ENCODE results near the gene MRGPRX2.

The MRGPRX2 gene

DNA sequence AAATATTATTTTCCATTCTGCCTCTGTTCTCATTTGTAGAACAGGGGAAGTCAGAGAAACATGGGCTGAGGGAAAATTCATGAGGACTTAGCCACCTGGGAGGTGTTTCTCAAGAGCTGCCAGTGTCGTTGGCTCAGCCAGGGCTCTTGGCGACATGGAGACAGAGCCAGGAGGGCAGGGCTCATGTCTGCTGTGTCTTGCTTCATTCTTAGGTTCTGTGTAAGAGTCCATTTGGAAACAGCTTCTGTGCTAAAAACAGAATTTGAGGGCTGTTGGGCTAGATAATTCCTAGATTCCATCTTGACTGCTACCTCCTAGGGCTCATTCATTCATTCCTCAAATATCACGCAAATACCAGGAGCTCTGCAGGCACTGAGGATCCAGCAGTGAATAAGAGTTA lies 15.1 kb upstream of the MRGPRX2 start:
- DNase-seq (ENCODE audit: low spot score) = no peak

- no peak for DNase-seq (ENCODE audit: low spot score)
These were observed 13.2 kb upstream of the MRGPRX2 start for GRCh38 chr11:19073454-19074415.

DNA sequence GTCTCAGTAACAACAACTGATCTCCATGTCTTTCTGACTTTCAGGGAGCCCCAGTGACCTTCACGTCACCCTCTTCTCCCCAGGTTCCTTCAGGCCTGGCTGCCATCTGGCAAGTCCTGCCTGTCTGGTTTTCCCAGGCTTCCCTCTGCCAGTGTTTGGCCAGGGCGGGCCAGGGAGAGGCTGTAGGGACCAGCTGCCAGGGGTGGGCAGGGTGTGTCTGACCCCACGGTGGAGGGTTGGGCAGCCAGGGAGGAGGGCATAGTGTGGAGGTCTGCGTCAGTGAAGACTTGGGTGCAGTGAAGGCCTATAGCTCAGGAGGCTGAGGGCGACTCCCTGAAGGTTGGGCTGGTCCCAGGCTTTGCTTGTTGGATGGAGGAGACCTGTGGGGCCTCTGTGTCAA lies 11.9 kb upstream of the MRGPRX2 start:
- DNase-seq (ENCODE audit: low spot score) = no peak

GRCh38 chr11:19071255-19071654 lies 10.7 kb upstream of the MRGPRX2 start:
- peak; percentile 66 for DNase-seq (ENCODE audit: low spot score)

- DNase-seq (ENCODE audit: low spot score) = no peak
These were observed 684 bp downstream of the MRGPRX2 start for GRCh38 chr11:19059833-19060232.

DNA sequence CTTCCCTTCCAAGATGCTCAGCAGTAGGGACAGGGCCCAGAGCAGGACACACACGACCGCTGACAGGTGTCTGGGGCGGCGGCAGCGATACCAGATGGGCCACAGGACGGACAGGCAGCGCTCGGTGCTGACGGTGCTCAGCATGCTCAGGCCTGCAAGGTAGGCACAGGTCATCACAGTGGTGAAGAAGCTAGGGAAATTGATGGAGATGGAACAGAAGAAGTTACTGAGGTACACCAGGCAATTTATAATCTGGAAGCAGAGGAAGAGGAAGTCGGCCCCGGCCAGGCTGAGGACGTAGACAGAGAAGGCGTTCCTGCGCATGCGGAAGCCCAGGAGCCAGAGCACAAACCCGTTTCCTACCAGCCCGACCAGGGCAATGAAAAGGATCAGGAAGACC lies 4.6 kb downstream of the MRGPRX2 start:
- DNase-seq (ENCODE audit: low spot score) = no peak

GRCh38 chr11:19055016-19055415 lies 5.5 kb downstream of the MRGPRX2 start:
- no peak for DNase-seq (ENCODE audit: low spot score)

- no peak for DNase-seq (ENCODE audit: low spot score)
These were observed 6.6 kb downstream of the MRGPRX2 start for GRCh38 chr11:19053909-19054308.

GRCh38 chr11:19050281-19050680 lies 10.2 kb downstream of the MRGPRX2 start:
- no peak for DNase-seq (ENCODE audit: low spot score)

- DNase-seq (ENCODE audit: low spot score) = no peak
These were observed 11.2 kb downstream of the MRGPRX2 start for GRCh38 chr11:19049351-19049750.

- DNase-seq (ENCODE audit: low spot score) = no peak
These were observed 20.5 kb downstream of the MRGPRX2 start for GRCh38 chr11:19040051-19040450.

DNA sequence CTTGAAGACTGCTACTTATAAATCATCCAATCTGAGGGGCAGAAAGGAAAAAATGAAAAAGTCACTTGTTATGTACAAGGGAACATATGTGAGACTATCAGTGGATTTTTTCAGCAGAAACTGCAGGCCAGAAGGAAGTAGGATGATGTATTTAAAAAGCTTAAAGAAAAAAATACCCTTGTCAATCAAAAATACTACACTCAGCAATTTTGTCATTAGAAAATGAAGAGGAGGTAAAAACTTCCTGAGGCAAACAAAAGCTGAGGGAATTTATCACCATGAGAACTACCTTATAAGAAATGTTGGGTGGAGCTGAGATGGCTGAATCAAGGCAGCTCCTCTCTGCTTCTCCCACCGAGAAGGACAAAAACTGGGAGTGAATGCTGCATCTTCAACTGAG lies 21.1 kb downstream of the MRGPRX2 start:
- no peak for DNase-seq (ENCODE audit: low spot score)

GRCh38 chr11:19032990-19033389 lies 27.5 kb downstream of the MRGPRX2 start:
- no peak for DNase-seq (ENCODE audit: low spot score)

DNA sequence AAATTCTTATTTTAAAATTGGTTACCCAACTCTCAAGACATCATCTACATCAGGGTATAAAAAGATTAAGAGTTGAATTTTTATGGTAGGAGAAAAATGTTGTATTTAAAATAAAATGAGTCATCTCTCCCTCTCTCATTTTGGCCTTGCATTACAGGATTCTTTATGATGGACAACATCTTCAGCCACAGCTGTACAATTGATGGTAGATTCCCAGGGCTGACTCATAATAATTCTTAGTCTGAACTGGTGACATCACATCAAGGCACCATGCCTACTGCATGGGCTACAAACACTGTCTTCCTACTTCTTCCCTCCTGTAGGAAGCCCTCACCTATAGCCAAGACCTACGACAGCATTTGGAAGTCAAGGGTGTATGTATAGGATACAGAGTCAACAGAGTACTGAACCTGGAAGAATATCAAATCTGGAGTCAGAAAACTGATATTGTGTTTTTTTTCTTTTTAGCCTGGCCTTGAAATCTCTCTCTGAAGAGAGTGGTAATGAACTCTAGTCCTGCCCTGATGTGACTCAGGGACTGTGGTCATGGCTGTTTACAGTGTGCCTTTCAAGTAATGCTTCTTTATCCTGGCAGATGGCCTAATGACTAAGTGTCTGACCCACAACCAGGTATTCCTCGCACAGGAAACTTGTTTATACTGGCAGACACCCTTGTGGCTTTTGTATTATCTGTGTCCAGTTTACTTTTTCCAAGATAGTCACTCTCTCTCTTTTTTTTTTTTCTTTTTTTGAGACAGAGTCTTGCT lies 32.5 kb downstream of the MRGPRX2 start:
- no peak for DNase-seq (ENCODE audit: low spot score)

- DNase-seq (ENCODE audit: low spot score) = no peak
These were observed 33.7 kb downstream of the MRGPRX2 start for GRCh38 chr11:19026862-19027261.

DNA sequence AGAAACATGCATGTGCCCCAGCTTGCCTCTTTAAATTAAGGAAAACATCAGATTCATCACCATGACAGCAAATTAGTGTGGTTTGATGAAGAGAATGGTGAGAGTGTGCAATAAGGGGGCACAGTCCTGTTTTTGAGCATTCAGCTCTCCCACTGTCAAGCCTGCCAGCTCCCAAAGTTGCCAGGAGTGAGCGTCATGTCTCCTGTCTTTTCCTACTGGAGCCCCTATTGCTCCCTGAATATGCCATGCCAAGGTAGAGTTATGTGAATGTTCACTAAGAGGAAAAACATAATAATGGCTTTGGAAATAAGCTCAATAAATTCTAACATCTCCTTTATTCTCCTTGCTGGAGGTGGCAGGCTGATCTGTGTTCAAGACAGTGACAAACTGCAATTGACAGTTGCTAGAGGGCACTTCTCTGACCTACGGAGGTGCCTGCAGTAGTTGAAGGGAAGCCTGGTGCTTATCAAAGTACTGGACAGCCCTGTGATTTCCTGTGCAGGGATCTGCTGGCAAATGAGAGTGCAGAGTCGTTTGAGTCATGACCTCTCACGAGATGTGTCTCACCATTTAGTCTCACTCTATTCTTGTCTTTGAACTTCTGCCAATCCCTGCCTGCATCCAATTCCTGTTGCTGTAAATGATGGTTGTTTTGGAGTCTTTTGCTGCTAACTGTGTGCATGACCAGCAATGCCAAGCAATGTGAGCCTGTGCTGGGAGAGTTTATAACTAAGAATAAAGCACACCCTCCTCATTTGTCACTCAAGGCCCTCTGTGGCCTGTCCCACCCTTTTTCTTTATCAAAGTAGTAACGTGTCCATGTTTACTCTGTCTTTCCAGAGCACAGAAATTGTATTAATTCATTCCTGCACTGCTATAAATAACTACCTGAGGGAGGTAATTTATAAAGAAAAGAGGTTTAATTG lies 34.8 kb downstream of the MRGPRX2 start:
- no peak for DNase-seq (ENCODE audit: low spot score)

- no peak for DNase-seq (ENCODE audit: low spot score)
These were observed 39.7 kb downstream of the MRGPRX2 start for GRCh38 chr11:19020831-19021230.

DNA sequence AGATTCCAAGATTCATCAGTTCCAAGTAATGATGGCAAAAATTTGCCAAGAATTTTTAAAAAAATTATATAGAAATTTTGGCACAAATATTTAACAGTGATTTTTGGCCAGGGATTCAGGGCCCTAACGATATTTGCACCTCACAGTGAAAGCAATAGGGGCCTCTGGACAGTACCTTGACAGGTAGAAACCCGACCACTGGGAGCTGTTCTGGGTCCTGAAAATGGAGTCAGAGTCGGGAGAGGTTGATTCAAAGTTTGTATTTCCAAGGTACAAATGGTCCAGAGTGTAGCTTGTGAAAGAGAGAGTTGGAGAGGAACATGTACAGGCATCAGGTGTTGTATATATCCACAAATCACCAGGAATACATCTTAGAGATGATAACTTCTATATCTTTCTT lies 41.6 kb downstream of the MRGPRX2 start:
- no peak for DNase-seq (ENCODE audit: low spot score)

GRCh38 chr11:19013181-19013857 lies 47.2 kb downstream of the MRGPRX2 start:
- DNase-seq (ENCODE audit: low spot score) = no peak

GRCh38 chr11:19012636-19013035 lies 47.9 kb downstream of the MRGPRX2 start:
- no peak for DNase-seq (ENCODE audit: low spot score)
